GM12878 (cell line): ENCODE data around the gene GPBAR1.

Experiments
- IRF3 ChIP-seq: fragments of 450-650 bp; IDR thresholded peaks from 2 replicates; pipeline ENCODE4 v1.6.1; 2014; ENCODE audit warnings: mild to moderate bottlenecking
- MYC ChIP-seq: IDR thresholded peaks from 2 replicates; pipeline ENCODE4 v1.6.1; 2011; ENCODE audit warnings: mild to moderate bottlenecking, low read length, moderate library complexity, inconsistent platforms; ENCODE audit not compliant: insufficient read depth, insufficient replicate concordance, insufficient read length, severe bottlenecking
- NR2C1 ChIP-seq: fragments of 450-650 bp; IDR thresholded peaks from 2 replicates; pipeline ENCODE4 v1.6.1; 2017; ENCODE audit warnings: antibody characterized with exemption, mild to moderate bottlenecking, moderate library complexity
- POLR2A ChIP-seq: IDR thresholded peaks from 2 replicates; pipeline ENCODE4 v1.6.1; 2011; ENCODE audit warnings: low read depth, mild to moderate bottlenecking, low read length
- RAD21 ChIP-seq: IDR thresholded peaks from 2 replicates; pipeline ENCODE4 v1.6.1; 2011; ENCODE audit warnings: mild to moderate bottlenecking, low read depth, low read length, moderate library complexity; ENCODE audit not compliant: insufficient read depth
- RFX5 ChIP-seq: IDR thresholded peaks from 2 replicates; pipeline ENCODE4 v1.6.1; 2011; ENCODE audit warnings: low read depth, low read length, improper control_type of control experiment
- TF ChIP-seq, protein P1 (sequence below), 3 experiments: IDR thresholded peaks in 2 of 3; conservative IDR thresholded peaks in 1 of 3; 2 replicates each; pipeline ENCODE4 v1.5.1; 2011; ENCODE audit warnings: low read depth in 3 of 3, low read length in 3 of 3, mild to moderate bottlenecking in 3 of 3, control low read depth in 2 of 3, moderate library complexity in 2 of 3, inconsistent platforms in 1 of 3, mixed read lengths in 1 of 3; ENCODE audit not compliant: control insufficient read depth in 2 of 3, insufficient read depth in 1 of 3; ENCODE audit errors: extremely low read depth in 1 of 3

GRCh38 chr2:218284106-218284811, 23.4 kb downstream of the GPBAR1 start:
- TF ChIP-seq RFX5 = no peak
- no peak for TF ChIP-seq NR2C1
- TF ChIP-seq, protein P1, sequence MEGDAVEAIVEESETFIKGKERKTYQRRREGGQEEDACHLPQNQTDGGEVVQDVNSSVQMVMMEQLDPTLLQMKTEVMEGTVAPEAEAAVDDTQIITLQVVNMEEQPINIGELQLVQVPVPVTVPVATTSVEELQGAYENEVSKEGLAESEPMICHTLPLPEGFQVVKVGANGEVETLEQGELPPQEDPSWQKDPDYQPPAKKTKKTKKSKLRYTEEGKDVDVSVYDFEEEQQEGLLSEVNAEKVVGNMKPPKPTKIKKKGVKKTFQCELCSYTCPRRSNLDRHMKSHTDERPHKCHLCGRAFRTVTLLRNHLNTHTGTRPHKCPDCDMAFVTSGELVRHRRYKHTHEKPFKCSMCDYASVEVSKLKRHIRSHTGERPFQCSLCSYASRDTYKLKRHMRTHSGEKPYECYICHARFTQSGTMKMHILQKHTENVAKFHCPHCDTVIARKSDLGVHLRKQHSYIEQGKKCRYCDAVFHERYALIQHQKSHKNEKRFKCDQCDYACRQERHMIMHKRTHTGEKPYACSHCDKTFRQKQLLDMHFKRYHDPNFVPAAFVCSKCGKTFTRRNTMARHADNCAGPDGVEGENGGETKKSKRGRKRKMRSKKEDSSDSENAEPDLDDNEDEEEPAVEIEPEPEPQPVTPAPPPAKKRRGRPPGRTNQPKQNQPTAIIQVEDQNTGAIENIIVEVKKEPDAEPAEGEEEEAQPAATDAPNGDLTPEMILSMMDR (IDR thresholded peaks at IDR 0.05 in 2 of 3, conservative IDR thresholded peaks at IDR 0.05 in 1 of 3; ENCODE audit: control insufficient read depth in 2 of 3, extremely low read depth in 1 of 3, insufficient read depth in 1 of 3, low read depth in 3 of 3, low read length in 3 of 3) = no peak
- no peak for TF ChIP-seq IRF3
- no peak for TF ChIP-seq POLR2A
- no peak for TF ChIP-seq RAD21
- TF ChIP-seq MYC = no peak
